GM12874 (cell line): Measurements from ENCODE around the gene DDX51.

Experiments
- TF ChIP-seq, protein P1 (sequence below): IDR thresholded peaks from 2 replicates; pipeline ENCODE4 v1.5.1; 2011; ENCODE audit warnings: low read depth, mild to moderate bottlenecking, control low read depth, low read length, moderate library complexity; ENCODE audit not compliant: insufficient read depth

DDX51 gene

DNA sequence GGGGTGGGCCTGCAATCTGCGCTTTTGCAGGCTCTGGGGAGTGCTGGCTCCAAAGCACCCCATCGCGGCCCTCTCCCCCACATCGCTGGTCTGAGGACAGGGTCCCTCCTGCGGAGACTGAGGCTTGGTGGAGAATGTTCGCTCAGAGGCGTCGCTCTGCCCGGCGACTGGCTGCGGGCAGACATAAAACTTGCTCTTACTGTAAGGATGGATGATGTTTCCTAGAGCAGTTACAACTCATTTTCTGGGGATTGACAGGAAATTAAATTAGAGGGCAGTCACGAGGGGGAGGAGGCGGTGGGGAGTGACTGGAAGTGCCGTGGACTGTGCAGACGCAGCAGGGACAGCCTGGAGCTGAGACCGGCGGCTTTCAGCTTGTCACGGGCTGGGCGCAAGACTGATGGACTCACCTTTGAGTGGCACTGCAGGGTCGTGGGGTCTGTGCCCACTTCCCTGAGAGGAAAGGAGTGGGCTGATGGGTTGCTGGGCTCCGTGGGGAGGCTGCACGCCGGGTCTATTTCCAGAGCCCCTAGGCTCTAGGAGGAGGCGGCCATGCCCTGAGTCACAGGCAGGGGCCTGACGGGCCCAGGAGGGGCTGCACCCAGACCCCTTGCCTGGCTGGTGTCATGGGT is 32.9 kb upstream of the DDX51 start:
- TF ChIP-seq, protein P1, sequence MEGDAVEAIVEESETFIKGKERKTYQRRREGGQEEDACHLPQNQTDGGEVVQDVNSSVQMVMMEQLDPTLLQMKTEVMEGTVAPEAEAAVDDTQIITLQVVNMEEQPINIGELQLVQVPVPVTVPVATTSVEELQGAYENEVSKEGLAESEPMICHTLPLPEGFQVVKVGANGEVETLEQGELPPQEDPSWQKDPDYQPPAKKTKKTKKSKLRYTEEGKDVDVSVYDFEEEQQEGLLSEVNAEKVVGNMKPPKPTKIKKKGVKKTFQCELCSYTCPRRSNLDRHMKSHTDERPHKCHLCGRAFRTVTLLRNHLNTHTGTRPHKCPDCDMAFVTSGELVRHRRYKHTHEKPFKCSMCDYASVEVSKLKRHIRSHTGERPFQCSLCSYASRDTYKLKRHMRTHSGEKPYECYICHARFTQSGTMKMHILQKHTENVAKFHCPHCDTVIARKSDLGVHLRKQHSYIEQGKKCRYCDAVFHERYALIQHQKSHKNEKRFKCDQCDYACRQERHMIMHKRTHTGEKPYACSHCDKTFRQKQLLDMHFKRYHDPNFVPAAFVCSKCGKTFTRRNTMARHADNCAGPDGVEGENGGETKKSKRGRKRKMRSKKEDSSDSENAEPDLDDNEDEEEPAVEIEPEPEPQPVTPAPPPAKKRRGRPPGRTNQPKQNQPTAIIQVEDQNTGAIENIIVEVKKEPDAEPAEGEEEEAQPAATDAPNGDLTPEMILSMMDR = no peak

DNA sequence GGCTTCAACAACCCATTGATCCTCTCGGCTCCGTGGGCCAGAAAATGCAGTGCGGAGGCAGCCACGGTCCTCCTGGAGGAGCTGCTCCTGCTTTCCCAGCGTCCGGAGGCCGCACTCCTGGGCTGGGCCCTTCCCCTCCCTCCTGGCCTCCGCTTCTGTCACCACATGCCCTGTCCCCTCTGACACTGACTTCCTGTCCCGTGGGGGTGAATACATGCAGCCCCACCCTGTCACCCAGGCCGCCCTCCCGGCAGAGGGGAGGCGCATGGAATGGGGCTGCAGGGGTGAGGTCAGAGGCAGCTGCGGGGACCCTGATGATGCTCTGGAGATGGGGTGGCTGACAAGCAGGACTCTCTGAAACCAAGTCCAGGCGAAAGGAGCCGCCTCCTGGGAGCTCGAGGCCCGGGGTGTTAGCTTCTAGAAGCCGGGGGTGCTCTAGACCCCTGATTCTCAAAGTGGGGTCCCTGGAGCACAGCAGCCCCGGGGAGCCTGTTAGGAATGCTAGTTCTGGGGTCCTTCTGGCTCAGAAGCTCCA is 32.3 kb upstream of the DDX51 start:
- TF ChIP-seq, protein P1 = no peak

DNA sequence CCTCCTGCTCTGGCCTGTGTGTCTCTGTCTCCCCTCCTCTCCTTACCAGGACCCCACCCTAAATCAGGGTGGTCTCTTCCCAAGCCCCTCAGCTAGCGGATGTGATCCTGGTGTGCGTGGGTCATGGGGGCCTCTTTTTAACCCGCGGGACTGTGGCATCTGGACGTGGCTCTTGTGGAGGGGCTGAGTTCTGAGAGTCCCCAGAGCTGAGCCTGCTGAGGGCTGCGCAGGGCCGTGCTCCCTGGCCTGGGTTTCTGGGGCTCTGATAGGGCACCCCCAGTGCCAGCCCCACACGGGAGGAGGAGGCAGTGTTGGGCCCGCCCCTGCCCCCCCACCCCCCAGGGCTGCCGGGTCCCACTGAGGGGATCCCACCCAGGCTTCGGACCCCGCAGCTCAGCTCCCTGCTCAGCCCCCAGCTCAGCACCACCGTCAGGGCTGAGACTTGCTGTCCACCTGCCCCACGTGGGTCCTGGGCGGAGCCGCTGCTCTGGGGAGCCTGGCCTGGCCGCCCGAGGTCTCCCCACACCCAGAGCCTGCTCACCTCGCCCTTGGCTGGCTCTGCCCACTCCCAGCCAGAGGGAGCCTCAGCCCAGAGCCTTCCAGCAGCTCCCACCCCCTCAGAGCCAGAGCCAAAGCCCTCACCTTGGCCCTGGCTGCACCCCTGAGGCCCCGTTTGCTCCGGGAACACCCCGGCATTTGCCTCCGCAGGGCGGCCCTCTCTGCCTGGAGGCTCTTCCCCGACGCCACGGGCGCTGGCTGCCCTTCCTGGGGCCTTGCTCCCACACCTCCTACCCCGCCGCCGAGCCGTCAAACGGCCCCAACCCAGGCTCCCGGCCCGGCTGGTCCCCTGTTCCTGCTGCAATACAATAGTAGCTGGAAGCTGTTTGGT is 31.6 kb upstream of the DDX51 start:
- TF ChIP-seq, protein P1 = no peak

DNA sequence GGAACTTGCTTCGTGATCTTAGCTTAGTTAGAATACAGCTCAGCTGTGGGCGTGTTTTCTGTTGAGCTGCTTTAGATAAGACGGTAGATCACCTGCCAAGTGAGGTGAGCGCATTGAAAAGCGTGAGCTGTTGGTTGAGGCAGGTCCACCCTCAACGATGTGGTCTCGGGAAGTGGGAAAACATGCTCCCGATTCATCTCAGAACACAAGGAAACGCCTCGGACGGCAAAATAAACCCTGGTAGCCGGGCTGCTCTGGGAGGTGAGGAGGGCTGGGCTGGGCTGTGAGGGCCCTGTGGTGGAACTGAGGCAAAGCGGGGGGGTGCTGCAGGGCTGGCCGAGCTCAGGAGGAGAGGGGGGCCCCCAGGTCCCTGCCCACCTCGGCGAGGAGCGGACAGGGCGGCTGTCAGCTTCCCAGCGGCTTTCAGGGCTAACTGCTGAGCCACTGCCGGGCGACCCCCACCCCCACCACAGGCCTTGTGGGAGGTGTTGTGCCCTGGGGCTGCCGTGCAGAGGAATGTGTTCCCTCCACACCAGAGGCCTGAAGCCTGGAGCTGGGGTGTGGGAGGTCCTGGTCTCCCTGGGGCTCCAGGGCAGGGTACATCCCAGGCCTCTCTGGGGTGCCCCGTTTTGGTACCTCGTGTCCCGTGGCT is 30.8 kb upstream of the DDX51 start:
- TF ChIP-seq, protein P1 = no peak

DNA sequence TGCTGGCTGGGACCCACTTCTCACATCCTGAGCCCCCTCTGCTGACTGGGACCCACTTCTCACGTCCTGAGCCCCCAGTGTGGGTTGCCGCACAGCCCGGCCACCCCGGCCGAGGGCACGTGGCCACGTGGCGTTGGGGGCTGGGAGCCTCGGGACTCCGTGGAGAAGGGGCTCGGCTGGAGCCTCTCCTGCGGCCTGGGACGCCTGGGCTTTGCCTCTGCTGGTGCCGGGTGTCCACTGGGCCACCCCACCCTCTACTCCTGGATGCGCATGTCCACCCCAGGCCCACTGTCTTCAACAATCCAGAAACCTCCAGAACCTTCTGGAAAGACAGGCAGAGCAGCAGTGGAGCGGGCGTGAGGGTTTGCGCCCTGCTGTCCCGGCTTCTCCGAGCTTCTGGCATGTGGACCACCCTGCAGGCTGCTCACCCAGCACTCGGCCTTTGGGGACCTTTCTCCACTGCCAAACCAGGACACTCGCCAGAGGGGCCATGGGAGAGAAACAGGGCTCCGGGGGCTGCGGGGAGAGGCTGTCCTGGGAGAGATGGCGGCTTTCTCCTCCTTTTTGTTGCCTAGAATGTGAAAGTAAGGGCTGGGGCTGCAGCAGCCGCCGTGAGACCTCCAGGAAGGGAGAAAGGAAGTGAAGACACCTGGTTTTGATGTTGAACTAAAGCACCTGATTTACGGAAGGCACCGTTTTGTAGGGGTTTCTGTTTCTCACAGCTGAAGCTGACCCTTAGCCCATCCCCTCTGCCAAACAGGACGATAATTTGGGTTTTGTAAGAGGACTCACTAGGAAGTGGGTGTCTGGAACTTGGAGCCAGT is 30.1 kb upstream of the DDX51 start:
- TF ChIP-seq, protein P1 = no peak

DNA sequence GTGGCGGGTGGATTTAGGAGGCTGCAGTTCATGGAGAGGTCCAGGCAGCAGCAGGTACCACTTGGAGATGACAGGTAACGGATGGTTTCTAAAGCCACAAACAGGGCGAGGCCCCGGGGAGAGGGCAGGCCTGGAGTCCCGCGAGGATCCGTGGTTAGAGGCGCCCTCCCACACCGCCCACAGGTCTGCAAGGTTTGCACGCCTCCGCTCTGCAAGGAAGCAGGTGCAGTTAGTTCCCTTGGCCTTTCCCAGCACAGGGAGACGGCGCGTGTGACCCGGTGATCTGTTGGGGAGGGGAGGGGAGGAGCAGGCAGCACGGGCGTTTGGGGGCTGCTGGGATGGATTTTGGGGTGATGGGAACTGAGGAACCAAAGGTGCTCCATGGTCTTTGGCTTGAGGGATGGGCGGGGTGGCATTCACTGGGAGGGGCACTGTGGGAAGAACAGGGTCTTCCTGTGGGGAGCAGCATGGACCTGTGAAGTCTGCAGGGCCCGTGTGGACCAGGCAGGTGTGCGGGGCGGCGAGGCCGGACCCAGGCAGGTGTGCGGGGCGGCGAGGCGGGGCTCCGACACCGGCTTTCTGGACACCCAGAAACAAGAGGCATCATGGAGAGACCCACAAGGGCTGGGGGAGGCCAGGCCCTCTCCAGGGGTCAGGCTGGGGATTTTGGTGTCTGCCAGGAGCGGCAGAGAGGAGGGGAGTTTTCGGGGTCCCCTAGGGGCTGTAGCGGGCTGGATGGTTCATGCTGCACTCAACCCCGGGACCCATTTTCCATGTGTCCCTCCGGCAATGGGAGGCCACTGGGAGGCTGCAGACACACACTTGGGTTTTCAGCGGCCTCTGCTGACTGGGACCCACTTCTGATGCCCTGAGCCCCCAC is 29.3 kb upstream of the DDX51 start:
- TF ChIP-seq, protein P1 = no peak
